ENCODE measurements around the gene EDDM3A.

DNA sequence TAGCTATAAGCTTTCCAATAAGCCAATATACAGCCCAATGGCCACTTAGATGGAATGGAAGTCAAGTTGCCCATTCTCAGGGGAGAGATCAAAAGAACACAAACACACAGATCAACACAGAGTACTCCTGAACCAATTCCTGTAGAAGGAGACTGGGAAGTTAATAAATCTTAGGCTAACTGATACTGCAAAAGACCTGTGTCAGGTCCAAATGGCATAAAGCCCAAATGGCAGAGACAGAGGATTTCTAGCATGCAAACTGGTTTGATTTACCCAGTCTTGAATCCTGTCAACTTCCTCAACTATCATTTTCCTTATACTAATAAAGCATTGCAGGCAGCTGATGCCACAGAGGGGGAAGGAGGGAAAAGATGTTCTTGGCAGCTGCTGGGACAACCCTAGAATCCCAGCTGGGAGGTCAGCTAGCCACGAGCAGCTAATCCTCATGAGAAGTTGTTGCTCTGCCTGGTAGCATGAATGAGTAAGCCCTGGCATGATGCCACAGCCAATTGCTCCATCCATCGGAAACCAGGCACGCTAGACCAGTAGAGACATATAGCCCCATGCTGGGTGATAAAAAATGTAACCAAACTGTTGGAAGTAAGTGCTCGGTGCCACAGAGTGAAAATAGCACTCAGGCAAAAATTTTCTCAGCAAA lies 31.0 kb upstream of the EDDM3A start:
- TF ChIP-seq, protein P1, sequence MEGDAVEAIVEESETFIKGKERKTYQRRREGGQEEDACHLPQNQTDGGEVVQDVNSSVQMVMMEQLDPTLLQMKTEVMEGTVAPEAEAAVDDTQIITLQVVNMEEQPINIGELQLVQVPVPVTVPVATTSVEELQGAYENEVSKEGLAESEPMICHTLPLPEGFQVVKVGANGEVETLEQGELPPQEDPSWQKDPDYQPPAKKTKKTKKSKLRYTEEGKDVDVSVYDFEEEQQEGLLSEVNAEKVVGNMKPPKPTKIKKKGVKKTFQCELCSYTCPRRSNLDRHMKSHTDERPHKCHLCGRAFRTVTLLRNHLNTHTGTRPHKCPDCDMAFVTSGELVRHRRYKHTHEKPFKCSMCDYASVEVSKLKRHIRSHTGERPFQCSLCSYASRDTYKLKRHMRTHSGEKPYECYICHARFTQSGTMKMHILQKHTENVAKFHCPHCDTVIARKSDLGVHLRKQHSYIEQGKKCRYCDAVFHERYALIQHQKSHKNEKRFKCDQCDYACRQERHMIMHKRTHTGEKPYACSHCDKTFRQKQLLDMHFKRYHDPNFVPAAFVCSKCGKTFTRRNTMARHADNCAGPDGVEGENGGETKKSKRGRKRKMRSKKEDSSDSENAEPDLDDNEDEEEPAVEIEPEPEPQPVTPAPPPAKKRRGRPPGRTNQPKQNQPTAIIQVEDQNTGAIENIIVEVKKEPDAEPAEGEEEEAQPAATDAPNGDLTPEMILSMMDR (IDR thresholded peaks at IDR 0.05): no peak
- no peak for TF ChIP-seq EP300 (IDR thresholded peaks at IDR 0.05)

Data from tibial nerve (tissue), 4 donors.